MCF 10A (cell line): ENCODE data around the gene STOML3. TPM values are rescaled to one million over a fixed set of nuclear protein-coding genes. Genes with fewer than 3 reads are reported as not detected.

Experiments used
- BruUV-seq: library from RNA; stranded (reverse); fragments of 400-500 nt; replicated peaks from 2 replicates; lab custom pipeline; 2021; lab: Mats Ljungman, UMichigan
- CTCF ChIA-PET: fragments of 300-600 bp; sonication (Branson Sonifier 250); formaldehyde crosslinking; extraction: SDS; loops from one replicate; lab custom pipeline; 2021; ENCODE audit warnings: antibody characterized with exemption, inconsistent platforms; lab: Yijun Ruan, JAX
- POLR2A ChIA-PET: fragments of 300-600, 350-650 bp; sonication (Branson Sonifier 250); formaldehyde crosslinking; extraction: SDS; loops from one replicate; lab custom pipeline; 2020; ENCODE audit warnings: antibody characterized with exemption, inconsistent platforms; lab: Yijun Ruan, JAX
- DNase-seq: peaks from one replicate; pipeline ENCODE4 v3.0.0-alpha.2; 2018; ENCODE audit not compliant: unreplicated experiment
- H3K27ac Mint-ChIP-seq: one replicate; pipeline ENCODE4 v1.8.0; 2022; ENCODE audit warnings: mild to moderate bottlenecking, low read depth, mixed read lengths; ENCODE audit not compliant: unreplicated experiment
- H3K27me3 Mint-ChIP-seq: one replicate; pipeline ENCODE4 v1.8.0; 2022; ENCODE audit warnings: mixed read lengths; ENCODE audit not compliant: insufficient read depth, unreplicated experiment
- H3K36me3 Mint-ChIP-seq: one replicate; pipeline ENCODE4 v1.8.0; 2022; ENCODE audit warnings: mild to moderate bottlenecking, moderate library complexity, mixed read lengths; ENCODE audit not compliant: insufficient read depth, unreplicated experiment
- H3K4me1 Mint-ChIP-seq: one replicate; pipeline ENCODE4 v1.8.0; 2022; ENCODE audit warnings: mixed read lengths; ENCODE audit not compliant: insufficient read depth, unreplicated experiment
- H3K4me3 Mint-ChIP-seq: one replicate; pipeline ENCODE4 v1.8.0; 2022; ENCODE audit warnings: mild to moderate bottlenecking, moderate library complexity, mixed read lengths; ENCODE audit not compliant: unreplicated experiment
- H3K9me3 Mint-ChIP-seq: one replicate; pipeline ENCODE4 v1.8.0; 2022; ENCODE audit warnings: mixed read lengths; ENCODE audit not compliant: unreplicated experiment
- intact Hi-C: fragments of 100-400 bp; cut with micrococcal nuclease; formaldehyde crosslinking; loops from 2 replicates; pipeline ENCODE4 v1.14.1; 2022
- total RNA-seq: library from RNA; stranded (reverse); gene quantifications from 2 replicates; pipeline ENCODE4 v1.2.3, GENCODE V29; 2022
- TF ChIP-seq, protein P1 (sequence below): fragments of 200-600 bp; IDR thresholded peaks from one replicate; pipeline ENCODE4 v1.8.0; 2022; ENCODE audit warnings: antibody characterized with exemption, mild to moderate bottlenecking; ENCODE audit not compliant: unreplicated experiment

STOML3 gene
- total RNA-seq, 1 experiment from 2014 or later = not detected

DNA sequence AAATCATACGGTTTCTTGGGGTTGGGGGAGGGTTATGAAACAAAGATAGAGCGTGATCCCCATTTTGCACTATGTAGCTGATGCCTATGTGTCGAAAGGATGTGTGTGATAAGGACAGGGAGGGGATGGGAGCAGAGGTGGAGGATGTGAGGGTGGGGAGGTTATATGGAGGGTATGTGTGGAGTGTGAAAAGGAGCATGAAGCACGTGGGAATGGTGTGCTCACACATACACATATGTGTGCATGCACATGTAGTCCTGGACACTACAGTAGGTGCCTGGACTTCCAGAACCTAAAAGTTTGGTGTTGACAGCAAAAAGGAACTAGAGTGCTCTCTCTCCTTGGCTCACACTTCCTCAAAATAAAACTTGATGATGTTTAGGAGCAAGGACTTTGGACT lies 25.4 kb downstream of the STOML3 start:
- DNase-seq = no peak
- Mint-ChIP-seq H3K9me3 (no peaks in the 10 kb centered on the region), H3K27ac (no peak overlapping the region), H3K4me3 (no peak overlapping the region), H3K4me1 (no peaks in the 10 kb centered on the region), H3K36me3 (no peaks in the 10 kb centered on the region), H3K27me3 (no peaks in the 10 kb centered on the region)
- BruUV-seq = no TSS peak
- ChIA-PET POLR2A (no interaction called here), CTCF (interaction anchor here (0.6 kb wide), 1 partner anchor 51 kb away, joined by 5 read pairs; no protein-coding TSS in a partner anchor)
- intact Hi-C loops = no loop called here
- TF ChIP-seq, protein P1, sequence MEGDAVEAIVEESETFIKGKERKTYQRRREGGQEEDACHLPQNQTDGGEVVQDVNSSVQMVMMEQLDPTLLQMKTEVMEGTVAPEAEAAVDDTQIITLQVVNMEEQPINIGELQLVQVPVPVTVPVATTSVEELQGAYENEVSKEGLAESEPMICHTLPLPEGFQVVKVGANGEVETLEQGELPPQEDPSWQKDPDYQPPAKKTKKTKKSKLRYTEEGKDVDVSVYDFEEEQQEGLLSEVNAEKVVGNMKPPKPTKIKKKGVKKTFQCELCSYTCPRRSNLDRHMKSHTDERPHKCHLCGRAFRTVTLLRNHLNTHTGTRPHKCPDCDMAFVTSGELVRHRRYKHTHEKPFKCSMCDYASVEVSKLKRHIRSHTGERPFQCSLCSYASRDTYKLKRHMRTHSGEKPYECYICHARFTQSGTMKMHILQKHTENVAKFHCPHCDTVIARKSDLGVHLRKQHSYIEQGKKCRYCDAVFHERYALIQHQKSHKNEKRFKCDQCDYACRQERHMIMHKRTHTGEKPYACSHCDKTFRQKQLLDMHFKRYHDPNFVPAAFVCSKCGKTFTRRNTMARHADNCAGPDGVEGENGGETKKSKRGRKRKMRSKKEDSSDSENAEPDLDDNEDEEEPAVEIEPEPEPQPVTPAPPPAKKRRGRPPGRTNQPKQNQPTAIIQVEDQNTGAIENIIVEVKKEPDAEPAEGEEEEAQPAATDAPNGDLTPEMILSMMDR = no peak

DNA sequence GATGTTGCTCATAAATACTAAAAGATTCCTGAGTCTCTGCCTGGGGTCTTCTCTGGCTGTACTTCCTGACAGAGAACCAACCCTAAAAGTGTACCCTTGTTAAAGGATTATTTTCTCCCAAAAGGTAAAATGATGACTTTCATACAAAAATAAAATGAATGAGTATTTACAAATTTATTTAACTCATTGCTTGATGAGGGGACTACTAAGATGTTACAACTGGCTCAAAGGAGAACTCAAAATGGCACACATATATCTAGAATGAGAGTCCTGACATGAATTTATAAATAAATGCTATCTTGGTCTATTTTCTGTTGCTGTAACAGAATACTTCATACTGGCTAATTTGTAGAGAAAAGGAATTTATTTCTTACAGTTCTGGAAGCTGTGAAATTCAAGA lies 30.5 kb downstream of the STOML3 start:
- H3K27me3 Mint-ChIP-seq = no peaks in the 10 kb centered on the region
- no TSS peak for BruUV-seq

DNA sequence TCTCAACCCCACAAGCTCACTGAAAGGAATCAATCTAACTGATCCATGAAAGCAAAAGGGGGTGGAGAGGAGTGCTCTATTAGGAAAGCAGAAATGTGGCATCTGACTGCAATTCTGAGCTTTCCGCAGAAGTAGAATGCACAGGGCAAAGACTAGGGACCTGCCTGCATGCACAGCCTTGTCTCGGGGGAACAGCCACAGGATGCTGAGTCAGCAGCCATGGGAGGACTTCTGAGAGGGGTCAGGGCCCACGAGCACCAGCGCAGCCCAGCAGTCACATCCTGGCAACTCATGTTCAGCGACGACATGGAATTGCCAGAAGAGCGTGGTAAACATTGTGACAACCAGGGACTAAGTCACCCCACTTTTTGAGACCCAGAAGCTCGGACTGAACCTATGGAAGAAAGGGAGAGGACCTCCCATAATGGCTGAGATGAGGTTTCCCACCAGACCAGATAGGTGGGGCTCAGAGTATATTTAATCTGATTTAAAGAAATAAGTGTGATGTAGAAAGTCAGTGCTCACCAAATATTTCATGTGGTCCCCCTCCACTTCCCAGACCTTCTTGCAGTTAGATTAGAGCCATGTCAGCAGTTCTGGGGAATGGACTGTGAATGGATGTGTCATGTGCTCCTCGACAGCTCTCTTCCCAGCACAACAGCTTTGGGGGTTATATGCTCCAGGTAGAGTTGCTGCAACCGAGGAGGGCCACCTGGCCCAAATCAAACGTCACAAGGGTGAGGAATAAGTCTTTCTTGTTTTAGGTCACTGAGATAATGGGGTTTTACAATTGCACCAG lies 32.6 kb downstream of the STOML3 start:
- H3K9me3 Mint-ChIP-seq = no peaks in the 10 kb centered on the region
- no peaks in the 10 kb centered on the region for H3K36me3 Mint-ChIP-seq
- BruUV-seq = no TSS peak
- peaks cover 10% of the 10 kb centered on the region for H3K4me1 Mint-ChIP-seq
- CTCF ChIA-PET = interaction anchor here (0.7 to 1.1 kb wide), 2 partner anchors 20 to 60 kb away, joined by 3 read pairs; no protein-coding TSS in a partner anchor
- DNase-seq = no peak
- no peak overlapping the region for H3K4me3 Mint-ChIP-seq
- TF ChIP-seq, protein P1 = no peak
- POLR2A ChIA-PET = interaction anchor here (0.8 kb wide), 1 partner anchor 78 kb away, joined by 3 read pairs; no protein-coding TSS in a partner anchor
- H3K27ac Mint-ChIP-seq = no peak overlapping the region
- no peaks in the 10 kb centered on the region for H3K27me3 Mint-ChIP-seq
- intact Hi-C loops = no loop called here

More for the DNA sequence above, 30.5 kb downstream of the STOML3 start:
- Mint-ChIP-seq H3K27ac (no peak overlapping the region), H3K4me1 (no peaks in the 10 kb centered on the region), H3K36me3 (no peaks in the 10 kb centered on the region), H3K4me3 (no peak overlapping the region), H3K9me3 (no peaks in the 10 kb centered on the region)
- intact Hi-C loops = no loop called here
- TF ChIP-seq, protein P1 = no peak
- no peak for DNase-seq
- ChIA-PET CTCF (no interaction called here), POLR2A (no interaction called here)

DNA sequence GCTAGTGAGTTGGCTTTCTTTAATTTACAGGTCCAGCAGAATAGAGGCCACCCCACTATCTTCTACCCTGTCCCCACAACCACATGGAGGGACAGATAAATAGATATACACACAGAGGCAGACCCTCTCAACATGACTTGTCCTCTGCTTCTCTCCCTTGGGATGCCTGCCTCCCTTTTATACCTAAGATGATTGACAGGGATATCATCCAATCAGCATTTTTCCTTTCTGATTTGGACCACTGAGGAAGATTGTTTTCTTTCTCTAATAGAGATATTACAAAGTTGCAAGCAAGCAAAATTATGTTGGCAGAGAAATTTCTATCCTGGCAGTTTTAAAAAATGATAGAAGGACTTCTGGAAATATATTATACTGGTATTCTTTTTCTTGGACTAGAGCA lies 35.8 kb downstream of the STOML3 start:
- ChIA-PET POLR2A (no interaction called here), CTCF (interaction anchor here (0.5 kb wide), 1 partner anchor 82 kb away, joined by 3 read pairs; no protein-coding TSS in a partner anchor)
- Mint-ChIP-seq H3K27ac (no peak overlapping the region), H3K9me3 (no peaks in the 10 kb centered on the region), H3K27me3 (no peaks in the 10 kb centered on the region), H3K36me3 (no peaks in the 10 kb centered on the region), H3K4me3 (no peak overlapping the region), H3K4me1 (peaks cover 19% of the 10 kb centered on the region)
- TF ChIP-seq, protein P1 = no peak
- intact Hi-C loops = no loop called here
- no peak for DNase-seq
- BruUV-seq = no TSS peak
